C4-2B (cell line): ENCODE results near the gene PLPPR5.

ENCODE experiments used
- H3K27ac ChIP-seq: fragments of 450-650 bp; 2 replicates; pipeline ENCODE4 v1.5.1; 2017
- CTCF ChIP-seq: fragments of 450-650 bp; conservative IDR thresholded peaks from 2 replicates; pipeline ENCODE4 v1.5.1; 2017; ENCODE audit warnings: mild to moderate bottlenecking
- ZFX ChIP-seq: fragments of 450-650 bp; IDR thresholded peaks from 2 replicates; pipeline ENCODE4 v1.6.1; 2017

The PLPPR5 gene

GRCh38 chr1:98947071-98947470 lies 57.6 kb downstream of the PLPPR5 start:
- TF ChIP-seq ZFX (no peak), CTCF (no peak)
- H3K27ac ChIP-seq: no peak overlapping the region

GRCh38 chr1:98940722-98941079 lies 64.0 kb downstream of the PLPPR5 start:
- TF ChIP-seq ZFX: no peak
- TF ChIP-seq CTCF: no peak
- no peak overlapping the region for H3K27ac ChIP-seq

- no peak overlapping the region for H3K27ac ChIP-seq
- TF ChIP-seq ZFX (no peak), CTCF (no peak)
Observed at GRCh38 chr1:98940069-98940721, 64.5 kb downstream of the PLPPR5 start.

DNA sequence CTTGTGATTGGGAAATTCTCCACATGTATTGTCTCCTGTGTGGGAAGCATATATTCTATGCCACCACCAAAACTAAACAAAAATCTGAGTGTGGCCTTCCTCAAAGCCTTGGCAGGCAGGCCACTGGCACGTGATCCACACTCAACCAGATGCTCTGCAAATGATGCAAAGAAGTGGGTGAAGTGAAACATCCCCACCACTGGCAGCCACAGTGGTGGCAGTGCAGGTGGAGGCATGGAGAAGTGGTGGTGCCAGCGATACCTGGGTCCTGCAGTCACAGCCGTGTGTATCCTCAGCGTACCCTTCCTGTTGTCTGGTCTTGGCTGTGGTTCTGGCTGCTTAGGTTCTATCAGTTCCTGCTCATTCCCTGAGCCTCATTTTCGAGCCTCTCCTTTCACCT lies 65.2 kb downstream of the PLPPR5 start:
- TF ChIP-seq ZFX (no peak), CTCF (no peak)
- H3K27ac ChIP-seq: no peak overlapping the region

GRCh38 chr1:98937347-98937746 lies 67.3 kb downstream of the PLPPR5 start:
- no peak for TF ChIP-seq ZFX
- TF ChIP-seq CTCF: no peak
- no peak overlapping the region for H3K27ac ChIP-seq

GRCh38 chr1:98932184-98932583 lies 72.5 kb downstream of the PLPPR5 start:
- TF ChIP-seq ZFX: no peak
- TF ChIP-seq CTCF: no peak
- H3K27ac ChIP-seq: no peak overlapping the region

DNA sequence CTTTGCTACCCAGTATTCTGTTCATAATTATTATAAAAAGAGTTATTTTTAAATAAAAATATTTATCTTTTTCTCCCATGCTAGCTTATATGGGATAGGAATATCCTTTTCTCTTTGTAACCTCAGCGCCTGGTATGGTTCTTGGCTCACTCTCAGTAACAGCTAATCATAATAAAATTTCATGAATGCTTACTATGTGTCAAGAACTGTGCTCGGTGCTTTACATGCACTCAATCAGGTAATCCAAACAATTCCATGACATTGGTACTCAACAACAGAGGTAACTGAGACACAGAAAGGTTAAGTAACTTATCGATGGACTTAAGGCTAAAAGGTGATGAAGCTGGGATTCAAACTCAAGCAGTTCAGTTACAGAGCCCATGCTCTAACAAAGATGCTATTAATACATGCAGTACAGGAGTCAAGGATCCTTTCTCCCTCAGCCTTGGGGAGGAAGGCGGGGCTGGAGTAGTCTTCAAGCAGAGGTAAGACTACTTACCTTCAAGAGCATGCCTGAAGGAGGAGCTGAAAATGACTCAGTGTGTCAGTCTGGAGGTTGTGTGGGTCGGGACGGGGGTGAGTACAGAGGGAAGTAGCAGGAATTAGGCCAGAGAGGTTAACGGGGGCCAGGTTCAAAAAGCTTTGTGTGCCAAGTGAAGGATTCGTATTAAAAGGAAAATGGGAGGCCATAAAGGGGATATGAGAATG lies 73.4 kb downstream of the PLPPR5 start:
- TF ChIP-seq ZFX (no peak), CTCF (no peak)
- H3K27ac ChIP-seq: no peak overlapping the region
